CD4-positive, alpha-beta T cell treated with Interleukin-17A for 1 hour (primary cell): ENCODE data around the gene ALKBH1.
A peak's percentile ranks its signal among the peaks of the same experiment; 100 is the strongest.
"Not testable (repeated sequence)": the region's sequence is repeated elsewhere in the genome, so short reads cannot be mapped to it uniquely, and the experiment has no call there.

ENCODE experiments used
- DNase-seq: peaks from one replicate; pipeline ENCODE4 v3.0.0-alpha.2; 2020

The ALKBH1 gene

DNA sequence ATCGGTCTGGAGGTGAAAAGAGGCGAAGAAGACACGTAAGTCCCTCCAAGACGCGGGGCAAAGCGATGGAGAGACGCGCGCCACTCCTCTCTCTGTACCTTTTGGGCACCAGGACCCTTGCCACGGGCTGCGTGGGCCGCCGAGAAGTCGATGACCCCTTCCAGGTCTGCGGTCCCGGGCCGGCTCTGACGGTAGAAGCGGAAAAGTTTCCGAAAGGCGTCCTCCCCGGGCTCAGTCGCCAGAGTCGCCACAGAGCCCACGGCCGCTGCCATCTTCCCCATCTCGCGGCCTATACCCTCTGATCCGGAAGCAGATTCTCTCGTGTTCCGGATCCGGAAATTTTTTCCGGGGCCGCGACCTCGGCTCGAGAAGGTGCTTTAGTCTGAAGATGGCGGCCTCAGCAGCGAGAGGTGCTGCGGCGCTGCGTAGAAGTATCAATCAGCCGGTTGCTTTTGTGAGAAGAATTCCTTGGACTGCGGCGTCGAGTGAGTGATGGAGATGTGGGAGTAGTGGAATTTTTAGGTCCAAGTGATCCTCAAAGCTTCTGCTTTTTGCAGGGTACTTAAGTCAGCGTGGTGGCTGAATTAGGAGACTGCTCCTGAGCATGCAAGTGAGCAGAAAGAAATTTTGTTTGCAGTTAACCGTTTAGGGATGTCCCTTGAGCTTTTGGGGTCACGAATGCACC lies at the start of gene ALKBH1, which contains the start of gene SLIRP:
TSS of gene ALKBH1 (minus strand) at position 300 of the 685 bp plus-strand sequence. CDS start at position 281, 19 bp downstream.
TSS of gene SLIRP (plus strand) at position 380 of the 685 bp plus-strand sequence. CDS start at position 389, 9 bp downstream.
- DNase-seq, result peak; percentile 91

DNA sequence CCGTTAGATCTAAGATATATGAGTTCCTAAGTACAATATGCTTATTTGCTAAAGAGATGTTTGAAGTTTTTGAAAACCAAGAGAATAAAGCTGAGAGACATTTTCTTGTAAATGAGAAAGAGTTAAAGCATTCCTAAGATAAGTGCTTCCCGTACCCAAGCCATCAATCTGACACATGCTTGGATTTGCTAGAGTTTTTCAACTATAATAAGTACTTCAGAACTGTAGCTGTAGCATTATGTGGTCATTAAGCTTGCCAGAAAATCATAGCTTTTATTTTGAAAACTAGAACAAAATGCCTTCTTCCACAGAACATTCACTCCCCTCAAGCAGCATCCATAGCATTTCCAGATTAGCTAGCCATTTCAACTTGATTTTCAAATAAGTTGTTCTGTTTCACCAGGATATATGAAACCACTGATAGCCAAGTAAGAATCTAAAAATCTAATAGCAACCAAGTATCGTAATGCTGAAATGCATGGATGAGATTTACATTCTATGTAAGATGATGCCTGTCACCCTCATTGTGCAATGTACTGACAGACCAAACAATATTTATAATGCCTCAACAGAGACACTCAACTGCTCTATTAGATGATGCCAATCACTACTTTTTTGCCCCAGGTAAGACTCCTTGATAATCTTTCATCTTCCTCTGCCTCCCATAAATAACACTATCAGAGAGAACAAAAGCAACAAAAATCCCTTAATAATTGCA lies 45.1 kb upstream of the ALKBH1 start:
- DNase-seq, result no peak

GRCh38 chr14:77752266-77752665 lies 44.4 kb upstream of the ALKBH1 start:
- DNase-seq, result no peak

GRCh38 chr14:77747425-77747824 lies 39.6 kb upstream of the ALKBH1 start:
- DNase-seq, result not testable (repeated sequence)

DNA sequence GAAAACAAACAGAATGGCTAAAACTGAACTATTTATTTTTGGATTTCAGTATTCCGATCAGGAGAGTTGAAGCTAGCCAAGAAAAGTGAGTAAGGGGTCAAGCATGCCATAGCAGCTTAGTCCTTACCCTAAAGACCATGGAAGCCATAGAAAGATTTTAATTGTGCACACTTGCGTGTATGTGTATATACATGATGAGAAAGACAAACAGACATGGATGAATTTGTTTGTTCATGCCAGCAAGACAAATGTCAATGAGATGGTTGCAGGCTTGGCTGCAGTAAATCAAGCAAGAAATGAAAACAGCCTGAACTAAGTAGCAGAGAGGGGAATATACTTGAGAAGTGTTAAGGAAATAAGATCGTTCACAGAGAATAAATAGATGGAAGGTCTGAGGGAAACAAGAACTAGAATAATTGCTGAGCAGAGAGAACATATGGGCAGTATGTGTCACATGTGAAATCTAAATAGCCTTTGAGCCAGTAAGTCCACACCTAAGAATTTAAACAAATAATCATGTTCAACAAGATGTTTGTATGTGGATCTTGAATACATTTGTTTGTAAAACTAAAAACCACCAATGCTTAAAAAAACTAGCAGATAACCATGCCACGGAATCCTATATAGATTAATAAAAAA lies 38.4 kb upstream of the ALKBH1 start:
- DNase-seq, result no peak

- no peak for DNase-seq
These were observed 33.6 kb upstream of the ALKBH1 start for GRCh38 chr14:77741438-77741837.

DNA sequence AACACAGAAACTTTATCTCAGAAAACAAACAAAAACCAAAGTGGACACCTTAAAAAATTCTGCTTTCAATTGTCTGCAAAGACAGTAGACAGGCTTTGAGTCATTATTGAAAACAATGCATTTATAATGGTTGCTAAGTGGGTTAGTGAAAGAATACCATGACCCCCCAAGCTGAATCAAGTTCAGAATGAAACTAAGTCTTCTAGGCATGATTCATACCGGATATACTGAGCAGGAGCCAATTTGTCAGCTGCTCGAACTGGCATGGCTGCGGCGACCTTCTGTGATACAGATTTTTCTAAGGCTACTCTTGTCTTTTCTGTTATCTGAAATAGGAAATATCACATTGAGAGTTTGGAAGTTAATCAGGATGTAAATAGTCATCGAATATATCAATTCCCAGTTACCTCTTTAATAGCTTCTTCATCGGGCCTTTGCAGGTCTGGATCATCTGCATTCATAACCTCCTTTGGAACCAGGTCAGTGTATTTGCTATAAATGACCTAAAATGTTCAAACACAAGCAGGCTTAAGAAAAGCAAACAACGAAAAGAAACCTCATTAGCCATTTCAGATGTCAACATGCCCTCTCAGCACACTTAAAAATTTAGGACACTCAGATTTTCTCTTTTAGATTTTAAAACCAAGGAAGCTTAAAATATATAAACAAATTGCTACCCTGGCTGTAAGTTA lies 30.9 kb upstream of the ALKBH1 start:
- peak; percentile 10 for DNase-seq

GRCh38 chr14:77730976-77731497 lies 23.2 kb upstream of the ALKBH1 start:
- no peak for DNase-seq

DNA sequence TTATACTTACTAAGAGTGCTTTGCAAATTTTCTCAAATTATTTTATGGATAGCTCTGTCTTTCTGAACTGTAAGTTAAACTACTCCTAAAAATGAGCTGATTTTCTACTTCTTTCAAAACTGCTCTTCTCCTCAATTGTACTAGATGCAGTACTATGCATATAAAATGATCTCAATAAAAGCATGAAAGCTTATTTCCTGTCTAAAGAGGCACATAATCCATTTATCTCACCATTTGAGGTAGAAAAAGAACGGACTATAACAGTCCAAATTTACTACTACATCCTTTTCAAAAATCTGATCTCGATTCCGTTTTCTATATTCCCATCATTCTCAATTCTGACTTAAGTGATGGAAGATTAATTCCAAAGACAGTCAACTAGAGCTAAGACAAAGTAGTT lies 14.5 kb upstream of the ALKBH1 start:
- DNase-seq, result no peak

- DNase-seq, result no peak
These were observed 13.6 kb upstream of the ALKBH1 start for GRCh38 chr14:77721437-77721836.

- DNase-seq, result no peak
These were observed 9.9 kb upstream of the ALKBH1 start for GRCh38 chr14:77717608-77718305.

- no peak for DNase-seq
These were observed 7.1 kb upstream of the ALKBH1 start for GRCh38 chr14:77714926-77715325.

GRCh38 chr14:77710364-77710763 lies 2.5 kb upstream of the ALKBH1 start:
- no peak for DNase-seq

- DNase-seq, result no peak
These were observed 1.6 kb upstream of the ALKBH1 start for GRCh38 chr14:77709412-77709811.

DNA sequence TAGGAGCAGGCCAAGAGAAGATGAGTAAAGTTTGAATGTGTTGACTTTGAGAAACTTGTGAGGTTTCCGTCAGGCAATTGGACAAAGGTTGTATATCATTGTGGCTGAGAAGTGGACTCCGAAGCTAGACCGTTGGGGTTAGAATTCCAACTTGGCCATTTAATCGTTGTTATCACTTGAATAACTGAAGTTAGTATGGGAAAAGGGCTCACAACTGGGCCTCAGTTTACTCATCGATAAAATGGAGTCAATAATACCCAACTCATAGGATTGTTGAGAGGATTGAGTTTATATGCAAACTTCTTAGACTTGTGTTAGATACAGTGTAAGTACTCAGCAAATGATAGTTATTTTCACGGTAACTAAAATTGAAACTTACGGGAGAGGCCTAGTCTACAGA lies 926 bp upstream of the ALKBH1 start:
- DNase-seq, result no peak

DNA sequence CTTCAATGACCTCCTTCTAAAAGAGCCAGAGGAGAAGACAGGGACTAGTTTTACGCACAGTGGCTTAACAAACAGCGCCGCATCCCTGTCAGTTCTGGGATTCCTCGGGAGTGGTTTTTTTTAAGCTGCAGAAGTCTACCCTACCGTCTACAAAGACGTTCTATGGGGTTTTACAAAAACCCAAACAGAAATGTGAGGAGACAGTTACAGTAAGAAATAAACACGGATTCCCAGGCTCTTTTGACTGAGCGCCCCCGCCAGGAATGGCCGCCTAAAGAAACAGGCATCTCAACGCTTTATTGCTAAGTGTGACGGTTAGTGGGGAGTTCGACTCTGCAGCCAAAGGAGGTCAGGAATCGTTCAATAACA lies 484 bp downstream of the ALKBH1 start:
- no peak for DNase-seq

- no peak for DNase-seq
These were observed 16.6 kb downstream of the ALKBH1 start for GRCh38 chr14:77691259-77691658.

GRCh38 chr14:77682158-77682553 lies 25.7 kb downstream of the ALKBH1 start:
- DNase-seq, result no peak

DNA sequence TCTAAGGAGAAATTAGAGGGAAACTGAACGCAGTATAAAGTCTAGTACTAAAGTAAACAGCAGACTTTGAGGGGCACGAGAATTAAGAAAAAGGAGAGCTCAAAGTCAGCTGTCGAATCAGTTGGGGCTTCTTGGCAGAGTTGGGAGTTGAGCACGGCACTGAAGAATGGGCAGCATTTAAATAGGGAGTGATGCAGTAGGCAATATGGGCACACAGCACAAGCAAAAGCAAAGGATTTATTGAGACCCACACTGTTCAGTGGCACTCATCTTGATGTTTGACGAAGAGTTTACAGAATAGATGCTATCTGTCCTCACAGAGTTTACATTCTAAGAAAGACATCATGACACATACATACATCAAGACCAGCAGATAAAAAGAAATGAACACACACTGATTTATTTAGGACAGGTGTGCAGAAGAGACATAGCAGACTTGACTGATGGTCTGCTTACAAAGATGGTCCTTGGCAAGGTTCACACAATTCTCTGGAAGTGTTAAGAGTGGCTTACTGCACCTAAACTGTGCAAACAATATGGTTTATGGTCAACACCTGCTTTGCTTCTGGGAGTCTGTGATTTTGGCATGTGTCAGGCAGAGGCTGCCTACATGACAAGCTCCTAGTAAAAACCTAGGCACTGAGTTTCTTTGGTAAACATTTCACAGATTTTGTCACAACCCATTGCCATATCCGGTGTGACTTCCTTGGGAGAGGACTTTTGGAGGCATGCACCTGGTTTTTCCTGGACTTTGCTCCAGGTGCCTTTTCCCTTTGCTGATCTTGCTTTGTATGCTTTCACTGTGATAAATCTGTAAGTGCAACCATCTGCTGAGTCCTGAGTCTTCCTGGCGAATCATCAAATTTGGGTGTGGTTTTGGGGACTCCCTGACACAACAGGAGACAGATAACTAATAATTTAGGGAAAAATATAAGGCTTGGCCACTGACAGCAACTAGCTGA lies 26.3 kb downstream of the ALKBH1 start:
- no peak for DNase-seq

DNA sequence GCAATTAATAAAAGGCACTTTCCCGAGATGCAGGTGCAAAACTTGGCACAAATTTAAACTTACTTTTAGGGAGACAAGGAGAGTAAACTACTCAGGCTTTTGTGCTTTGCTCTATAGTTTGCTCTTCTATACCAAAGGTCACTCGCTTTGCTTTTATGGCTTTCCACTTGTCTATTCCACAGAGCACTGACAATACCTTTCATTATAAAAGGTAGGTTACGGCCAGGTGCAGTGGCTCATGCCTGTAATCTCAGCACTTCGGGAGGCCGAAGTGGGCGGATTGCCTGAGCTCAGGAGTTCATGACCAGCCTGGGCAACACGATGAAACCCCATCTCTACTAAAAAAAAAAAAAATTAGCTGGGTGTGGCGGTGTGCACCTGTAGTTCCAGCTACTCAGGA lies 32.9 kb downstream of the ALKBH1 start:
- DNase-seq, result no peak

DNA sequence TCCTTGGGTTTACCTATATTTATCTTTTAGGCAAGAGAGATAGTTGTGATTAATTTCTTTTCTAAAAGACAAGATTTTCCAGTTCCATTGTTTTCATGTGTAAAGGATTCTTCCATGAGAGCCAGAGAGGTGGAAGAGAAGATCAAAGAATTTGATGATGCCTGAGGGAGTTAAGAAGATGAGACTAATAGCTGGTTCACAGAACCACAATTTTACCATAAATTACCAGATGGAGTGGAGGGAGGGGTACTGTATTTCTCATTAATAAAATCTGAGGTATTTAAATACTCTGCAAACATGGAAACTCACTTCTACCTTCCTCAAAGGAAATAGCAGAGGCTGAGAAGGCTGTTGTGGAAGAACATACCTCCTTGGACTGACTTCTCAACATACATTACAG lies 34.6 kb downstream of the ALKBH1 start:
- no peak for DNase-seq
